ENCODE results near the gene ZSCAN23.

Gene ZSCAN23

DNA sequence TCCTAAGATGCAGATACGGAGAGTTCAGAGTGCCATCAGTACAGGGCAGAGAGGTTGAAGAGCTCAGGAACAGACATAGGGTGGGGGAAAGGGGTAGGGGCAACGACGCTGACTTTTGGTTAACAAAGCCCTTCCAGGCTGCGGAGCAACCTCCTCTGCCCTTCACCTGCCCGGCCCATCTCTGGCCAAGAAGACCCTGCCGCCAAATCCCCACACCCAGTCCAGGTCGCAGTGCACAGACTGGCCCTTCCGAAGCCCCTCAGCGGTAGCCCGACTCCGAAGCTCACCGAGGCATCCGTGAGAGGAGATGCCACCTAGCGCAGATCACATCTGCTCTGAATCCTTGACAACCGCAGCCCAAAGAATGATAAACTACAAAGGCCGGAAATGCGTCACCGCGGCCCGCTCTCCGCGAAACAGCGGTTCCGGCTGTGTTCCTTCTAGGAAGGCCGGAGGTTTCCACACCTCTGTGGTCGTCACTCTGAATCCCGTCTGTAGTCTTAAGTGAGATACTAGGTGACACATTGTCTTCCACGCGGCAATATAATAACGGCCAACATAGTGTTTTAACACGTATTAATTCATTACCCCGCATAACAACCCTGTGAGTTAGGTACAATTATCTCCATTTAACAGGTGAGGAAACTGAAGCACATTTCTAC is at the start of gene ZSCAN23 (continued):
- TF ChIP-seq ZNF621 (tag by site-specific recombination; IDR thresholded peaks at IDR 0.05) (no peak), ZNF544 (tag by site-specific recombination; IDR thresholded peaks at IDR 0.05) (no peak), GFI1B (tag by site-specific recombination; IDR thresholded peaks at IDR 0.05) (no peak), ZSCAN23 (tag by site-specific recombination; IDR thresholded peaks at IDR 0.05) (no peak), ZSCAN4 (tag by site-specific recombination; IDR thresholded peaks at IDR 0.05) (no peak), SETDB1 (IDR thresholded peaks at IDR 0.05; ENCODE audit: insufficient read length, low read length) (peak; percentile 30), MZF1 (tag by site-specific recombination; IDR thresholded peaks at IDR 0.05; ENCODE audit: borderline replicate concordance) (peak; percentile 72; the same call in 1 of the 2 replicates), ZNF600 (tag by site-specific recombination; IDR thresholded peaks at IDR 0.05) (peak; percentile 90), ZNF660 (tag by site-specific recombination; IDR thresholded peaks at IDR 0.05) (peak; percentile 69), MYNN (tag by site-specific recombination; IDR thresholded peaks at IDR 0.05; ENCODE audit: borderline replicate concordance) (no peak), ZNF514 (tag by site-specific recombination; IDR thresholded peaks at IDR 0.05) (no peak), ZBTB26 (tag by site-specific recombination; optimal IDR thresholded peaks at IDR 0.05) (peak; percentile 22), SP7 (tag by site-specific recombination; IDR thresholded peaks at IDR 0.05) (peak; percentile 74), ZNF830 (tag by site-specific recombination; IDR thresholded peaks at IDR 0.05; ENCODE audit: low read depth) (no peak), ZNF140 (tag by site-specific recombination; IDR thresholded peaks at IDR 0.05) (no peak), ZNF280D (tag by site-specific recombination; IDR thresholded peaks at IDR 0.05) (no peak), ZNF311 (tag by site-specific recombination; IDR thresholded peaks at IDR 0.05; ENCODE audit: borderline replicate concordance) (no peak), TCF7L2 (IDR thresholded peaks at IDR 0.05; ENCODE audit: borderline replicate concordance, low read depth, low read length) (peak; percentile 56; the same call in 1 of the 2 replicates), ZNF302 (tag by site-specific recombination; IDR thresholded peaks at IDR 0.05; ENCODE audit: low read depth) (no peak)
- TF ChIP-seq, protein P1, sequence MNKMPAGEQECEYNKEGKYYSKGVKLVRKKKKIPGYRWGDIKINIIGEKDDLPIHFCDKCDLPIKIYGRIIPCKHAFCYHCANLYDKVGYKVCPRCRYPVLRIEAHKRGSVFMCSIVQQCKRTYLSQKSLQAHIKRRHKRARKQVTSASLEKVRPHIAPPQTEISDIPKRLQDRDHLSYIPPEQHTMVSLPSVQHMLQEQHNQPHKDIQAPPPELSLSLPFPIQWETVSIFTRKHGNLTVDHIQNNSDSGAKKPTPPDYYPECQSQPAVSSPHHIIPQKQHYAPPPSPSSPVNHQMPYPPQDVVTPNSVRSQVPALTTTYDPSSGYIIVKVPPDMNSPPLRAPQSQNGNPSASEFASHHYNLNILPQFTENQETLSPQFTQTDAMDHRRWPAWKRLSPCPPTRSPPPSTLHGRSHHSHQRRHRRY (tag by site-specific recombination; IDR thresholded peaks at IDR 0.05), result no peak
- TF ChIP-seq, protein P2, sequence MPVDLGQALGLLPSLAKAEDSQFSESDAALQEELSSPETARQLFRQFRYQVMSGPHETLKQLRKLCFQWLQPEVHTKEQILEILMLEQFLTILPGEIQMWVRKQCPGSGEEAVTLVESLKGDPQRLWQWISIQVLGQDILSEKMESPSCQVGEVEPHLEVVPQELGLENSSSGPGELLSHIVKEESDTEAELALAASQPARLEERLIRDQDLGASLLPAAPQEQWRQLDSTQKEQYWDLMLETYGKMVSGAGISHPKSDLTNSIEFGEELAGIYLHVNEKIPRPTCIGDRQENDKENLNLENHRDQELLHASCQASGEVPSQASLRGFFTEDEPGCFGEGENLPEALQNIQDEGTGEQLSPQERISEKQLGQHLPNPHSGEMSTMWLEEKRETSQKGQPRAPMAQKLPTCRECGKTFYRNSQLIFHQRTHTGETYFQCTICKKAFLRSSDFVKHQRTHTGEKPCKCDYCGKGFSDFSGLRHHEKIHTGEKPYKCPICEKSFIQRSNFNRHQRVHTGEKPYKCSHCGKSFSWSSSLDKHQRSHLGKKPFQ (tag by site-specific recombination; IDR thresholded peaks at IDR 0.05), result no peak
- TF ChIP-seq, protein P3, sequence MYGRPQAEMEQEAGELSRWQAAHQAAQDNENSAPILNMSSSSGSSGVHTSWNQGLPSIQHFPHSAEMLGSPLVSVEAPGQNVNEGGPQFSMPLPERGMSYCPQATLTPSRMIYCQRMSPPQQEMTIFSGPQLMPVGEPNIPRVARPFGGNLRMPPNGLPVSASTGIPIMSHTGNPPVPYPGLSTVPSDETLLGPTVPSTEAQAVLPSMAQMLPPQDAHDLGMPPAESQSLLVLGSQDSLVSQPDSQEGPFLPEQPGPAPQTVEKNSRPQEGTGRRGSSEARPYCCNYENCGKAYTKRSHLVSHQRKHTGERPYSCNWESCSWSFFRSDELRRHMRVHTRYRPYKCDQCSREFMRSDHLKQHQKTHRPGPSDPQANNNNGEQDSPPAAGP (tag by site-specific recombination; IDR thresholded peaks at IDR 0.05), result no peak
- TF ChIP-seq, protein P4, sequence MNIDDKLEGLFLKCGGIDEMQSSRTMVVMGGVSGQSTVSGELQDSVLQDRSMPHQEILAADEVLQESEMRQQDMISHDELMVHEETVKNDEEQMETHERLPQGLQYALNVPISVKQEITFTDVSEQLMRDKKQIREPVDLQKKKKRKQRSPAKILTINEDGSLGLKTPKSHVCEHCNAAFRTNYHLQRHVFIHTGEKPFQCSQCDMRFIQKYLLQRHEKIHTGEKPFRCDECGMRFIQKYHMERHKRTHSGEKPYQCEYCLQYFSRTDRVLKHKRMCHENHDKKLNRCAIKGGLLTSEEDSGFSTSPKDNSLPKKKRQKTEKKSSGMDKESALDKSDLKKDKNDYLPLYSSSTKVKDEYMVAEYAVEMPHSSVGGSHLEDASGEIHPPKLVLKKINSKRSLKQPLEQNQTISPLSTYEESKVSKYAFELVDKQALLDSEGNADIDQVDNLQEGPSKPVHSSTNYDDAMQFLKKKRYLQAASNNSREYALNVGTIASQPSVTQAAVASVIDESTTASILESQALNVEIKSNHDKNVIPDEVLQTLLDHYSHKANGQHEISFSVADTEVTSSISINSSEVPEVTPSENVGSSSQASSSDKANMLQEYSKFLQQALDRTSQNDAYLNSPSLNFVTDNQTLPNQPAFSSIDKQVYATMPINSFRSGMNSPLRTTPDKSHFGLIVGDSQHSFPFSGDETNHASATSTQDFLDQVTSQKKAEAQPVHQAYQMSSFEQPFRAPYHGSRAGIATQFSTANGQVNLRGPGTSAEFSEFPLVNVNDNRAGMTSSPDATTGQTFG (tag by site-specific recombination; IDR thresholded peaks at IDR 0.05; ENCODE audit: borderline replicate concordance), result no peak
- TF ChIP-seq, protein P5, sequence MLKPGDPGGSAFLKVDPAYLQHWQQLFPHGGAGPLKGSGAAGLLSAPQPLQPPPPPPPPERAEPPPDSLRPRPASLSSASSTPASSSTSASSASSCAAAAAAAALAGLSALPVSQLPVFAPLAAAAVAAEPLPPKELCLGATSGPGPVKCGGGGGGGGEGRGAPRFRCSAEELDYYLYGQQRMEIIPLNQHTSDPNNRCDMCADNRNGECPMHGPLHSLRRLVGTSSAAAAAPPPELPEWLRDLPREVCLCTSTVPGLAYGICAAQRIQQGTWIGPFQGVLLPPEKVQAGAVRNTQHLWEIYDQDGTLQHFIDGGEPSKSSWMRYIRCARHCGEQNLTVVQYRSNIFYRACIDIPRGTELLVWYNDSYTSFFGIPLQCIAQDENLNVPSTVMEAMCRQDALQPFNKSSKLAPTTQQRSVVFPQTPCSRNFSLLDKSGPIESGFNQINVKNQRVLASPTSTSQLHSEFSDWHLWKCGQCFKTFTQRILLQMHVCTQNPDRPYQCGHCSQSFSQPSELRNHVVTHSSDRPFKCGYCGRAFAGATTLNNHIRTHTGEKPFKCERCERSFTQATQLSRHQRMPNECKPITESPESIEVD (tag by site-specific recombination; IDR thresholded peaks at IDR 0.05), result no peak
